HG03342 (cell line): ENCODE measurements around the gene CLDN4.
"Not testable (repeated sequence)": the region's sequence is repeated elsewhere in the genome, so short reads cannot be mapped to it uniquely, and the experiment has no call there.

Experiments used
- ATAC-seq: cut with Tn5 transposase; IDR thresholded peaks from one replicate; pipeline ENCODE4 v1.9.1; 2021; ENCODE audit warnings: mild to moderate bottlenecking, moderate library complexity; ENCODE audit not compliant: unreplicated experiment

The CLDN4 gene

GRCh38 chr7:73830681-73831583 lies at the start of gene CLDN4:
Gene CLDN4 (plus strand): TSS chr7:73830996. CDS start chr7:73831202, 206 bp downstream.
- no peak for ATAC-seq

- ATAC-seq, result no peak
Measured at GRCh38 chr7:73786588-73786987, 44.2 kb upstream of the CLDN4 start.

GRCh38 chr7:73787786-73788048 lies 43.1 kb upstream of the CLDN4 start:
- ATAC-seq, result not testable (repeated sequence)

GRCh38 chr7:73789051-73789450 lies 41.7 kb upstream of the CLDN4 start:
- no peak for ATAC-seq

- ATAC-seq, result not testable (repeated sequence)
Measured at GRCh38 chr7:73791170-73791690, 39.6 kb upstream of the CLDN4 start.

- not testable (repeated sequence) for ATAC-seq
Measured at GRCh38 chr7:73795188-73795587, 35.6 kb upstream of the CLDN4 start.

- ATAC-seq, result not testable (repeated sequence)
Measured at GRCh38 chr7:73796656-73797055, 34.1 kb upstream of the CLDN4 start.

DNA sequence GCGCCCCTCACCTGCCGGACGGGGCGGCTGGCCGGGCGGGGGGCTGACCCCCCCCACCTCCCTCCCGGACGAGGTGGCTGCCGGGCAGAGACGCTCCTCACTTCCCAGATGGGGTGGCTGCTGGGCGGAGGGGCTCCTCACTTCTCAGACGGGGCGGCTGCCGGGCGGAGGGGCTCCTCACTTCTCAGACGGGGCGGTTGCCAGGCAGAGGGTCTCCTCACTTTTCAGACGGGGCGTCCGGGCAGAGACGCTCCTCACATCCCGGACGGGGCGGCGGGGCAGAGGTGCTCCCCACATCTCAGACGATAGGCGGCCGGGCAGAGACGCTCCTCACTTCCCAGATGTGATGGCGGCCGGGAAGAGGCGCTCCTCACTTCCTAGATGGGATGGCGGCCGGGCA lies 33.6 kb upstream of the CLDN4 start:
- not testable (repeated sequence) for ATAC-seq

DNA sequence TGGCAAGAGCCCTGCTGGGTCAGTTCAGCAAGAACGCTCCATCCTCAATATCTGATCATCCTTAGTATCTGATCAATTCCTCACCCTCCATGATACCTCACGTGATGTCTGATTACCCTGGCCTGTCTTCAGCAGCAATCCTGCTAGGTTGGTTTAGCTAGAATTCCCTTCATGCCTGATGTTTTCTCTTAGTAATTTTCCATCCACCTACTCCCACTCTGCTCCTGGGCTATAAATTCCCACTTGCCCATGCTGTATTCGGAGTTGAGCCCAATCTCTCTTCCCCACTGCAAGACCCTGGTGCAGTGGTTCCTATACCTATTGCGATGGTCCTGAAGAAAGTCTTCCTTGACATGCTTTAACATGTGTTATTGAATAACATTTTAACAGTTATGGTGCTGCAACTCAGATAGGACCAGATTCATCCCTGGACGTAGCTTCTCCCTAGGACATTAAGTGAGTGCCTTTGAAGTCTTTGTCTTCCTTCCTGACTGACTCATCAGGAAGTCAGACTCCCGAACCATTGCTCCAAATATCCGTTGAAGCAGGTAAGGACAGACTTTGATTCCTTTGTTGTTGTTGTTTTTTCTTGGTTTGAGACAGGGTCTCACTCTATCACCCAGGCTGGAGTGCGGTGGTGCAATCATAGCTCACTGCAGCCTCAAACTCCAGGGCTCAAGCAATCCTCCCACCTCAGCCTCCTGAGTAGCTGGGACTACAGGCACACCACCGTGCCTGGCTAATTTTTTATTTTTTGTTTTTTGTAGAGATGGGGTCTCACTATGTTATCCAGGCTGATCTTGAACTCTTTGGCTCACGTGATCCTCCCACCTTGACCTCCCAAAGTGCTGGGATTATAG lies 31.3 kb upstream of the CLDN4 start:
- ATAC-seq, result no peak

DNA sequence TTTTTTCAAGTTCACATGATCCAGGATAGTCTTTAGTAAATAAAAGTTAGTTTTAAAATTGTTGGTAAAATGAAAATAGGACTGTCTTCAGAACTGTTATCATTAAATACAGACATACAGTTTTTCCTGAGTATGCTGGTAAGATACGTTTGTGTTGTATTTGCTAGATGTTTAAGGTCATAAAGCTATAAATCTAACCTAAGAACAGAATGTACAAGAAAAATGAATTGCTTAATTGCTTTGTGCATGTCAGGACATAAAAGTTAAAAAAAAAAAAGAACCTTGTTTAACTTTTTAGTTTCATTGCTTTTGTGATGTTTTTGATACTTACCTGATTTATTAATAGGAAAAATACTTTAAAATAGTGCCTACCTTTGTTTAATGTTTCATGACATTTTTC lies 29.2 kb upstream of the CLDN4 start:
- no peak for ATAC-seq

DNA sequence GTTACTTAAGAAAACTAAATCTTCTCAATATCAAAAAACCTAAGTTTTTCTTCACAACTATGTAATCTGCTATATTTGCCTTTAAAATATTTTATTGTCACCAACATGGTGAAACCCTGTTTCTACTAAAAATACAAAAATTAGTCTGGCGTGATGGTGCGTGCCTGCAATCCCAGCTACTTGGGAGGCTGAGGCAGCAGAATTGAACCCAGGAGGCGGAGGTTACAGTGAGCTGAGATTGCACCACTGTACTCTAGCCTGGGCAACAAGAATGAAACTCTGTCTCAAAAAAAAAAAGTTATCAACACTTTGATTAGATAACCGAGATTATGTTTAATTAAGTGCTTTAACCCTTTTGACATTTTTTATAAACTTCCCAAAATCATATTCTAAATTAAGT lies 28.3 kb upstream of the CLDN4 start:
- no peak for ATAC-seq

DNA sequence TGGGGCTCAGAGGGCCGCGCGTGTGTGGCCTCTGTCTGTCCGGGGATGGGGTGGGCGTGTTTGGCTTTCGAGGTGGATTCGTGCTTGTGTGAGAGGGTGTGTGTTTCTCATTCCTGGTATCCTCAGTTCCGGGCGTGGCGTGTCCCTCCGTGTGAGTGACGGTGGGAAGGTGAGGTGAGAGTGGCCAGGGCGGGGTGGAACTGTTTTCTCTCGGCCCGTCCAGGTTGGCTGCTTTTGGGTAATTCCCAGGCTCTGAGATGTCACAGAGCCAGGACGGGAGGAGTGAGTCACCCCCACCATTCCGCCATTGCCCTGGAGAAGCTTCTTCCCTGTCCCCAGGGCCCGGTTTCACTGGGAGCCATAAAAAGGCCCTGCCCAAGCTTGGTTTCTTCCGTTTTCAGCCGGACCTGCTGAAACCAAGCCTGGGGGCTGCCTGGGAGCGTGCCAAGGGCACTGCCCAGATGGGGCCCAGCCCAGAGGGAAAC lies 21.3 kb upstream of the CLDN4 start:
- no peak for ATAC-seq

DNA sequence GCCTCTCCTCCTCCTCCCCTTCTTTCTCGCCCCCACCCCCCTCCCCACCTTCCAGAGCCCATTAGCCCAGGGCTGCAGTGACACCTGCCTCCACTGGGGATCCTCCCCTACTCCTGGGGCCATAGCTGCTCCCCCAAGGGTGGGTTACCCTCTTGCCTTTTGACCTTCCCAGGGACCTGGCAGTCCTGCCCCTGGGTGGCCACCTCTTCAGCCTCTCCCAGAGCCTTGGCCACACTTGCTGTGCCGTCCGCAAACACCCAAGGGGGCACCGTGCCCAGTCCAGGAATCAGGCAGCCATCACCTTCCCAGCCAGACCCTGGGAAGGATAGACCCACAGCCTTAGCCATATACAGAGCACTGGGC lies 19.8 kb upstream of the CLDN4 start:
- no peak for ATAC-seq

DNA sequence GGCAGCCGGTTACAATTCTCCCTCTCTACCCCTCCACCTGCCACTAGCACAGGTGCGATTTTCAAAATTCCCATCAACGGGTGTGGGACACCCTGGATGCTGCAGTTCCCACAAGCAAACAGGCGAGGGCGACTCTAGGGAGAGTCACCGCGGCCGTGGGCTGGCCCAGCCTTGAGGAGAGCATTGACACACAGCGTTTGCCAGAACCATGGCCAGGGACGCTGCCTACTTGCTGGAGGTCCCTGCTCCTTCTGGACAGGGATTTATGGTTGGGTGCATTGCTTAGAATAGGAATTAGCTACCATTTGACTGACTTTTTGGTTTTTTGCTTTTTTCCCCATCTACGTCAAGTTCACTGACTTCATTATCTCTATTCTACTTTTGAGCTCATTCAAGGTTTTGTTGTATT lies 19.0 kb upstream of the CLDN4 start:
- no peak for ATAC-seq

DNA sequence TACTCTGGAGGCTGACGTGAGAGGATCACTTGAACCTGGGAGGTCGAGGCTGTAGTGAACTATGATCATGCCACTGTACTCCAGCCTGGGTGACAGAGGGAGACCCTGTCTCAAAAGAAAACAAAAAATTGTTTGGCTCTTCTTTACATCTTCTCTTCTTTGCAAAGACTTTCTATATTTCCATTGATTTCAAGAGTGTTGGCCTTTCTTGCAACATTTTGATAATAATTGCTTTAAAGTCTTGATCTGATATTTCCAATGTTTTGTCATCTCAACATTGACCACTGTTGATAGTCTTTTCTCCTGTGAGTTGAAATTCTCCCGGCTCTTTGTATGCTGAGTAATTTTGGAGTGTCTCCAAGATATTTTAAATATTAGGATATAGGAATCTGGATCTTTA lies 17.8 kb upstream of the CLDN4 start:
- ATAC-seq, result no peak

DNA sequence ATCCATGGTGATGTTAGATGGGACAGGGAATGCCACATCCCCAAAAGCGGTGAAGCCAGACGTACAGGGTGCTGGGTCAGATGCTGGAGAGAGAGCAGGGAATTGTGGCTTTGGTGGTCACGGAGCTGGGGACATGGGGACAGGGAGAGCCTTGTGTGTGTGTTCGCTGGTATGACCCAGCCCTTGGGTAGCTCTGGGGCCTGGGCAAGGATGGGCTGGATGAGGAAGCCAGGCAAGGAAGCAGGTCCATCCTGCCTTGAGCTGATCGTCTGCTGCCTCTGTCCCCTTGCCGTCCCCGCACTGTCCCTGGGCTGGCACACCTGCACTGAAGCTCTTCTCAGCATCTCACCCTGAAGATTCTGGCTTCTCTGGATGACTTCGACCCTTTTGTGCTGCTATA lies 15.4 kb upstream of the CLDN4 start:
- ATAC-seq, result no peak

GRCh38 chr7:73817121-73817520 lies 13.7 kb upstream of the CLDN4 start:
- ATAC-seq, result no peak

GRCh38 chr7:73820013-73820412 lies 10.8 kb upstream of the CLDN4 start:
- no peak for ATAC-seq

- not testable (repeated sequence) for ATAC-seq
Measured at GRCh38 chr7:73821597-73822285, 9.1 kb upstream of the CLDN4 start.

DNA sequence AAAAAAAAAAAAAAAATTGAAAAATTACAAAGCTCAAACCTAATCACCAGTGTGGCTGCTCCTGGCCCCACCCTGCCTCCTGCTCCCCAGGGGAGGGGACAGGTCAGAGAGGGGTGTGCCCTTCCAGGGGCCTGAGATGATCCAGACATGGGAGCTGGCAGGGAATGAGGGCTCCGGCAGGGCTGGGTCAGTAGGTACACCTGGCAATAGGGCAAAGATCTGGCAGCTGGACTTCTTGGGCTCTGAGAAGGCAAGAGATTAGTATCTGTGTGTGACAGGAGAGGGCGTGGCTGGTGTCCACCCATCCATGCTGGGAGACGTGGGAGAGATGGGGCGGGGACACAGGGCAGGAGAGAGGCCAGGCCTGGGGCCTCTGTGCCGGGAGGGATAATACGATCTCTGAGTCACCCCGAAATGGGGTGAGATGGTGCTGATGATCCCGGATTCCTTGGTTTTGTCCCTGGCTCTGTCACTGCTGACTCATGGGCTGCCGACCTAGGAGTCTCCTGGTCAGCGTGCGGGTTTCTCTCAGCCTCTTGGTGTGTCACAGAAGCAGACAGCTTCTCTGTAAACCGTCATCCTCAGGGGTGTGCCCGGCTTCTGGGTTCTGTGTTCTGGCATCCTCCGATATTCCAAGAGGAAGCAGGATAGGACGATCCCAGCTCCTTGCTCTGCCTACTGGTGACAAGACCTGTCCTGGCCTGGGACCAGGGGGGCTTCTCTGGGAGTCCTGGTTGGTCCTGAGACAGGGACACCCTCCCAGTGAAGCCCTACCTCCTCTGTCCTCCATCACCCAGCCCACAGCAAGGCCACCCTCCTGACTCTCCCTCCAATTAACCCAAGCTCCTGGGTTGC lies 8.2 kb upstream of the CLDN4 start:
- ATAC-seq, result no peak
